Measurements from ENCODE around the gene ATG3. TPM values are rescaled to one million over a fixed set of nuclear protein-coding genes. Genes with fewer than 3 reads are reported as not detected.

The ATG3 gene
- total RNA-seq, 1 experiment from 2014 or later, result 117 TPM

GRCh38 chr3:112557976-112558375 lies 3.8 kb downstream of the ATG3 start:
- BruUV-seq (replicated peaks), result no TSS peak
- H3K79me2 ChIP-seq (ENCODE audit: low read length), result peaks cover 77% of the 10 kb centered on the region
- no peak overlapping the region for H2AFZ ChIP-seq (ENCODE audit: low read length)
- no peak for ATAC-seq
- H3K36me3 ChIP-seq (ENCODE audit: low read depth, low read length), result peaks cover 6% of the 10 kb centered on the region
- no peak overlapping the region for H3K4me3 ChIP-seq (ENCODE audit: low read length)
- H3K4me2 ChIP-seq (ENCODE audit: low read length), result no peak overlapping the region
- ChIA-PET CTCF (no interaction called here), POLR2A (ENCODE audit: unreplicated experiment) (no interaction called here)
- H3K27ac ChIP-seq (ENCODE audit: low read length), result no peak overlapping the region
- TF ChIP-seq EZH2phosphoT487 (IDR thresholded peaks at IDR 0.05; ENCODE audit: borderline replicate concordance, low read length), result no peak
- TF ChIP-seq EZH2 (IDR thresholded peaks at IDR 0.05; ENCODE audit: low read length, unreplicated experiment), result no peak
- TF ChIP-seq CTCF (conservative IDR thresholded peaks at IDR 0.05; ENCODE audit: low read depth, low read length), result no peak
- peaks cover 24% of the 10 kb centered on the region for H3K4me1 ChIP-seq (ENCODE audit: insufficient read depth, low read length)
- peaks cover 27% of the 10 kb centered on the region; the same call in 1 of the 2 replicates for H4K20me1 ChIP-seq (ENCODE audit: low read length)
- intact Hi-C loops (cut with micrococcal nuclease), result no loop called here
- no peak for DNase-seq
- H3K9ac ChIP-seq (ENCODE audit: low read length), result no peak overlapping the region
- H3K9me2 ChIP-seq (replicated peaks; ENCODE audit: low read length), result no peaks in the 10 kb centered on the region
- no peaks in the 10 kb centered on the region for H3K9me3 ChIP-seq (ENCODE audit: low read length)
- no peaks in the 10 kb centered on the region for H3F3A ChIP-seq (ENCODE audit: low read length, unreplicated experiment)
- no peaks in the 10 kb centered on the region for H3K27me3 ChIP-seq (ENCODE audit: low read length)

- DNase-seq (peak; percentile 17), ATAC-seq (peak; percentile 85)
- H3K4me2 ChIP-seq (ENCODE audit: low read length), result peak overlapping the region; percentile 14; the same call in 1 of the 2 replicates
- H3K27ac ChIP-seq (ENCODE audit: low read length), result no peak overlapping the region
- no peak overlapping the region for H2AFZ ChIP-seq (ENCODE audit: low read length)
- no peak overlapping the region for H3K9ac ChIP-seq (ENCODE audit: low read length)
- no peaks in the 10 kb centered on the region for H3K9me3 ChIP-seq (ENCODE audit: low read length)
- H3K79me2 ChIP-seq (ENCODE audit: low read length), result peaks cover 92% of the 10 kb centered on the region
- CTCF ChIA-PET, result interaction anchor here (0.6 to 0.7 kb wide), 2 partner anchors 159 to 444 kb away, joined by 3 read pairs; no protein-coding TSS in a partner anchor
- no peaks in the 10 kb centered on the region for H3K27me3 ChIP-seq (ENCODE audit: low read length)
- intact Hi-C loops (cut with micrococcal nuclease), result no loop called here
- no peak for TF ChIP-seq EZH2 (IDR thresholded peaks at IDR 0.05; ENCODE audit: low read length, unreplicated experiment)
- TF ChIP-seq EZH2phosphoT487 (IDR thresholded peaks at IDR 0.05; ENCODE audit: borderline replicate concordance, low read length), result no peak
- no peak for TF ChIP-seq CTCF (conservative IDR thresholded peaks at IDR 0.05; ENCODE audit: low read depth, low read length)
- peaks cover 24% of the 10 kb centered on the region for H3K4me1 ChIP-seq (ENCODE audit: insufficient read depth, low read length)
- H3K36me3 ChIP-seq (ENCODE audit: low read depth, low read length), result peaks cover 6% of the 10 kb centered on the region
- H3K9me2 ChIP-seq (replicated peaks; ENCODE audit: low read length), result no peaks in the 10 kb centered on the region
- no TSS peak for BruUV-seq (replicated peaks)
- no peak overlapping the region for H3K4me3 ChIP-seq (ENCODE audit: low read length)
- POLR2A ChIA-PET (ENCODE audit: unreplicated experiment), result interaction anchor here (0.7 kb wide), 1 partner anchor 92 kb away, joined by 4 read pairs; no protein-coding TSS in a partner anchor
- no peaks in the 10 kb centered on the region for H3F3A ChIP-seq (ENCODE audit: low read length, unreplicated experiment)
- peaks cover 27% of the 10 kb centered on the region; the same call in 1 of the 2 replicates for H4K20me1 ChIP-seq (ENCODE audit: low read length)
These were observed 6.1 kb downstream of the ATG3 start for GRCh38 chr3:112555535-112556170.

- Histone ChIP-seq H3F3A (ENCODE audit: low read length, unreplicated experiment) (peaks cover 8% of the 10 kb centered on the region), H2AFZ (ENCODE audit: low read length) (no peak overlapping the region), H3K79me2 (ENCODE audit: low read length) (peaks cover 52% of the 10 kb centered on the region), H3K4me1 (ENCODE audit: insufficient read depth, low read length) (peaks cover 25% of the 10 kb centered on the region), H3K27ac (ENCODE audit: low read length) (no peak overlapping the region), H4K20me1 (ENCODE audit: low read length) (peaks cover 19% of the 10 kb centered on the region; the same call in 1 of the 2 replicates), H3K4me3 (ENCODE audit: low read length) (no peak overlapping the region), H3K36me3 (ENCODE audit: low read depth, low read length) (peaks cover 21% of the 10 kb centered on the region; the same call in 1 of the 2 replicates), H3K9ac (ENCODE audit: low read length) (no peak overlapping the region), H3K27me3 (ENCODE audit: low read length) (no peaks in the 10 kb centered on the region), H3K4me2 (ENCODE audit: low read length) (no peak overlapping the region), H3K9me3 (ENCODE audit: low read length) (no peaks in the 10 kb centered on the region), H3K9me2 (replicated peaks; ENCODE audit: low read length) (no peaks in the 10 kb centered on the region)
- DNase-seq (no peak), ATAC-seq (no peak)
- no TSS peak for BruUV-seq (replicated peaks)
- ChIA-PET CTCF (no interaction called here), POLR2A (ENCODE audit: unreplicated experiment) (no interaction called here)
- intact Hi-C loops (cut with micrococcal nuclease), result no loop called here
- TF ChIP-seq EZH2phosphoT487 (IDR thresholded peaks at IDR 0.05; ENCODE audit: borderline replicate concordance, low read length) (no peak), EZH2 (IDR thresholded peaks at IDR 0.05; ENCODE audit: low read length, unreplicated experiment) (no peak), CTCF (conservative IDR thresholded peaks at IDR 0.05; ENCODE audit: low read depth, low read length) (no peak; the same call in 1 of the 2 replicates)
These were observed 10.9 kb downstream of the ATG3 start for GRCh38 chr3:112550859-112551258.

Data from PC-3 (cell line).